Measurements from ENCODE around the gene ZMAT2.
A peak's percentile ranks its signal among the peaks of the same experiment; 100 is the strongest.
"Not testable (repeated sequence)": the region's sequence is repeated elsewhere in the genome, so short reads cannot be mapped to it uniquely, and the experiment has no call there.

The ZMAT2 gene

DNA sequence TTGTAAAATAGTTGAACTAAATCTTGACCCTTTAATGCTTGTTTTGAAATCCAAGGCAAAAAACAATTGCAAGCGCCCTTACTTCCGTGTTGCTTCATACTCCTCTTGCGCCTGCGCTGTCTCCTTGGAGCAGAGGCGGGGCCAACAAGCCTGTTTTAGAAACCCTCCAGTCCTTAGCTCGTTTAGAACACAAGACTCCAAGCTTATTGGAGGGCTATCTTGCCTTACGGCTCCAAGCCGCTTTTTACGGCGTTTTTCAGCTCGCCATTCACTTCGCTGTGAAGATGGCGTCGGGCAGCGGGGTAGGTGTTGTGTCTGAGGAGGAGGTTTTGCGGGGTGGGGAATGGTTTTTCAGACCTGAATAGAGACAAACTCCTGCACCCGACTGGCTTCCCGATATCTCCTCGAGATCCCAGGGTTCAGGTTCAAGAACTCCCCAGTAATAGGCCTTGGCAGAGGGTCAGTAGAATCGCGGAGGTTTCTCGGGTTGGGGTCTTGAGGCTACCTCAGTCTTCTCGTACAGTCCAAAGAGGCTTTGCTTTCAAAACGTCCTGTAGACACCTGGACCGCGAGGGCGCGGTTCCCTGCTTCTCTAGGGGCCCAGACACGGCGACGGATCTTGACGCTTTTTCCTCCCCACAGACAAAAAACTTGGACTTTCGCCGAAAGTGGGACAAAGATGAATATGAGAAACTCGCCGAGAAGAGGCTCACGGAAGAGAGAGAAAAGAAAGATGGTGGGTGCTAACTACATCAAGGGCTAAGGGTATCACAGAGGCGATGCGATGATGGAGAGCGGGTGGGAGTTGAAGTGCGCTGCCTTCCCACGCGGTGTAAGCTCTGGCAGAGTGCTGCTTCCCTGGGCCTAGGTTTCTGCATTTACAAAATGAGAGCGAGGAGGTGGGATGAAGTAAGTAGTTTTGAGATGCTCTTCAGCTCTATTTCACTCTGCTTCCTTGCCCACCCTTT, at the start of gene ZMAT2:
TSS of gene ZMAT2 (plus strand) at position 271 of the 968 bp plus-strand sequence. CDS start at position 285, 14 bp downstream.
- DNase-seq (ENCODE audit: extremely low read depth in 1 of 2, low read depth in 1 of 2) = peak; percentile 87

GRCh38 chr5:140658870-140659269, 41.4 kb upstream of the ZMAT2 start:
- no peak for DNase-seq (ENCODE audit: extremely low read depth in 1 of 2, low read depth in 1 of 2)

DNA sequence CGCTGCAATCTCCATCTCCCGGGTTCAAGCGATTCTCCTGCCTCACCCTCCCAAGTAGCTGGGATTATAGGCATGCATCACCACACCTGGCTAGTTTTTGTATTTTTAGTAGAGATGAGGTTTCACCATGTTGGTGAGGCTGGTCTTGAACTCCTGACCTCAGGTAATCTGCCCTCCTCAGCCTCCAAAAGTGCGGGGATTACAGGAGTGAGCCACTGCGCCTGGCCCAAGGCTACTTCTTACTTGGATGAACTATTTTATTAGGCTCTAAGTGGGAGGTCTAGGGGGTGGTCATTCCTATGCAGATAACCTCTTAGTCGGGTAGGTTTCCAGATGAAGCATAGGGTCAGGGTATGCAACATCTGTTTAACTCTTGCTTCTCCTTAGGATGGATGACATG, 39.9 kb upstream of the ZMAT2 start:
- DNase-seq (ENCODE audit: extremely low read depth in 1 of 2, low read depth in 1 of 2) = not testable (repeated sequence)

- DNase-seq (ENCODE audit: extremely low read depth in 1 of 2, low read depth in 1 of 2) = no peak
These were observed 36.3 kb upstream of the ZMAT2 start for GRCh38 chr5:140664030-140664358.

- peak; percentile 89 to 94 for DNase-seq (ENCODE audit: extremely low read depth in 1 of 2, low read depth in 1 of 2)
These were observed 35.7 kb upstream of the ZMAT2 start, which contains the start of gene WDR55 for GRCh38 chr5:140664359-140665119. Gene WDR55 (plus strand): TSS chr5:140664904. CDS start chr5:140664913, 9 bp downstream.

DNA sequence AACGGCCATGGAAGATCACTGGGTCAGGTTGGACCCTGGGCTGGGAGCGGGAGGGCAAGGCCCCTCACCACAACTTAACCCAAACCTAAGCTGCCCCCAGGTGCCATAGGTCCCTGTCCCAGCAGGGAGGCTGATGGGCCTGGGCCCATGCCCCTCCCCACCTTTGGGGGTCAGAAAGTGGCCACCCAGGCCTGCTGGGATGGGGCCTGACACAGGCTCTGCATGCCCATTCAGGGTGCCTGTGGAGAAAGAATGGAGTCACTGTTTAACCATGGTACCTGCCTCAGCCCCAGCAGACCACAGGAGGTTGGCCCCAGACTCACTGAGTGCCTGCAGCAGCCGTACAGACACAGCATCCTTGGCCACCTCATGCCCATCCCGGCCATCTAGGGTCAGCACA, 29.2 kb upstream of the ZMAT2 start:
- not testable (repeated sequence) for DNase-seq (ENCODE audit: extremely low read depth in 1 of 2, low read depth in 1 of 2)

DNA sequence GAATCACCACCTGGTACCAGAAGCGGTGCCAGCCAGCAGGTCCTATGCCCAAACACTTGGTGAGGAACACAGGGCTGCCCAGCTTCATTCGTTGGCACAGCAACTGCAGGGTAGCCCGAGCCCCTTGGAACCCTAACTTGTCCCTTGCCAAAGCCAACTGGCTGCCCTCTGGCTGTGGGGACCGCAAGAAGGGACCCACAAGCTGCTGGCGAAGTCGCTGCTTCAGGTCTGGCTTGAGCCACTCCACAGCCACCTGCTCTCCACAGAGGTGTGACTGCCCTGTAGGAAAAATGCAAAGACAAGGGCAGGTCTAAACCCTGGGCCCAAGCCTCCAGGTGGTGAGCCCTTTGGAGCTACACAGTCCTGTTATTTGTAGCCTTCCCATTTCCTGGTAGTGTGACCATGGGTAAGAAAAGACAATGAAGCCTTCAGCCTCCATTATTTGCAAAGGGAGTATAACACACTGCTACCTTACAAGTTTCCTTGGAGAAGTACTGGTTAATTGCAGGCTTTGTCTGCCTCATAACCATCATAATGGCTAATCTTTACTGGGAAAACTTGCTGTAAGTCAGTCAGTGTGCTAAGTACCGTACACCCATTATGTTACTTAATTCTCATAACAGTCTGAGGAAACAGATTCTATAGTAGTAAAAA, 28.6 kb upstream of the ZMAT2 start:
- no peak for DNase-seq (ENCODE audit: extremely low read depth in 1 of 2, low read depth in 1 of 2)

- no peak for DNase-seq (ENCODE audit: extremely low read depth in 1 of 2, low read depth in 1 of 2)
These were observed 27.6 kb upstream of the ZMAT2 start for GRCh38 chr5:140672455-140673186.

GRCh38 chr5:140673187-140673976, 26.9 kb upstream of the ZMAT2 start, which contains the start of gene DND1:
Gene DND1 (minus strand): TSS chr5:140673576. CDS start chr5:140673542, 34 bp downstream.
- DNase-seq (ENCODE audit: extremely low read depth in 1 of 2, low read depth in 1 of 2) = no peak

GRCh38 chr5:140674211-140674610, 26.0 kb upstream of the ZMAT2 start:
- DNase-seq (ENCODE audit: extremely low read depth in 1 of 2, low read depth in 1 of 2) = no peak

- no peak for DNase-seq (ENCODE audit: extremely low read depth in 1 of 2, low read depth in 1 of 2)
These were observed 25.6 kb upstream of the ZMAT2 start for GRCh38 chr5:140674629-140675028.

- no peak for DNase-seq (ENCODE audit: extremely low read depth in 1 of 2, low read depth in 1 of 2)
These were observed 22.3 kb upstream of the ZMAT2 start for GRCh38 chr5:140677947-140678346.

DNA sequence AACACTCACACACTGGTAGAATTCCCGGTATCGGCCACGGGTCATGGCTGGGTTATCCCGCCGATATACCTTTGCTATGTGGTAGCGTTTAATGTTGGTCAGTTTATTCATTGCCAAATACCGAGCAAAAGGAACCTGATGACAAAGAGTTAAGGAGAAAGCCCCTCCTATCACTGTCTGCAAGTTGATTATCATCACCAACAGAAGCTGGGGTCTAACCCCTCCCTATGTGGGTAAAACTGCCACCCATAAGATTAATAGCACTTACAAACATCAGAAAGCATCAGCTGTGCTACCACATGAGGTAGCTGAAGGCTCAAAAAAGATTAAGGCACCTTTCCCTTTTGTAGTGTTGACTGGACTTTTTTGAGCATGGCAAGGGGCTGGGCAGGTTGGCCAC, 21.3 kb upstream of the ZMAT2 start:
- no peak for DNase-seq (ENCODE audit: extremely low read depth in 1 of 2, low read depth in 1 of 2)

- DNase-seq (ENCODE audit: extremely low read depth in 1 of 2, low read depth in 1 of 2) = no peak
These were observed 9.8 kb upstream of the ZMAT2 start for GRCh38 chr5:140690376-140690932.

- DNase-seq (ENCODE audit: extremely low read depth in 1 of 2, low read depth in 1 of 2) = peak; percentile 60 to 64
These were observed 9.0 kb upstream of the ZMAT2 start, which contains the start of the genes HARS1 and HARS2 for GRCh38 chr5:140690941-140691924. Gene HARS1 (minus strand): TSS chr5:140691370. CDS start chr5:140691304, 66 bp downstream. Gene HARS2 (plus strand): TSS chr5:140691455. CDS start chr5:140691649, 194 bp downstream.

- no peak for DNase-seq (ENCODE audit: extremely low read depth in 1 of 2, low read depth in 1 of 2)
These were observed 6.0 kb upstream of the ZMAT2 start for GRCh38 chr5:140694276-140694675.

DNA sequence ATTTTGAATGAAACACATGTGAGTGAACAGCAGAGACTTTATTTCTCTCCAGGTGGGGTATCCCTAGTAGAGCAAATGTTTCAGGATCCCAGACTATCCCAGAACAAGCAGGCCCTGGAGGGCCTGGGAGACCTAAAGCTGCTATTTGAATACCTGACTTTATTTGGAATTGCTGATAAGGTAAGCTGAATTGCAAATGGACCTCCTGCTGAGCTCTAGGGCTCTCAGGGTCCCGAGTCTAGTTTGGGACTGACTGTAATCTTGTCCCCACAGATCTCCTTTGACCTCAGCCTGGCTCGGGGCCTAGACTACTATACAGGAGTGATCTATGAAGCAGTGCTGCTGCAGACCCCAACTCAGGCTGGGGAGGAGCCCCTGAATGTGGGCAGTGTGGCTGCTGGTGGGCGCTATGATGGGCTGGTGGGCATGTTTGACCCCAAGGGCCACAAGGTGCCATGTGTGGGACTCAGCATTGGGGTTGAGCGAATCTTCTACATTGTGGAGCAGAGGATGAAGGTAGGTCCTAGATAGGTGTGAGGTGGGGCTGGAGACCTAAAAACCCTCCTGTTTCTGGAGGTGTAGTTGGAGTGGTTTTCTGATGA, 3.3 kb upstream of the ZMAT2 start:
- DNase-seq (ENCODE audit: extremely low read depth in 1 of 2, low read depth in 1 of 2) = no peak
